Measurements from ENCODE around the gene RNF11. TPM values are rescaled to one million over a fixed set of nuclear protein-coding genes. Genes with fewer than 3 reads are reported as not detected.

The RNF11 gene
- total and polyA plus RNA-seq, 12 donors = 32.6 to 142 (median 117) TPM

DNA sequence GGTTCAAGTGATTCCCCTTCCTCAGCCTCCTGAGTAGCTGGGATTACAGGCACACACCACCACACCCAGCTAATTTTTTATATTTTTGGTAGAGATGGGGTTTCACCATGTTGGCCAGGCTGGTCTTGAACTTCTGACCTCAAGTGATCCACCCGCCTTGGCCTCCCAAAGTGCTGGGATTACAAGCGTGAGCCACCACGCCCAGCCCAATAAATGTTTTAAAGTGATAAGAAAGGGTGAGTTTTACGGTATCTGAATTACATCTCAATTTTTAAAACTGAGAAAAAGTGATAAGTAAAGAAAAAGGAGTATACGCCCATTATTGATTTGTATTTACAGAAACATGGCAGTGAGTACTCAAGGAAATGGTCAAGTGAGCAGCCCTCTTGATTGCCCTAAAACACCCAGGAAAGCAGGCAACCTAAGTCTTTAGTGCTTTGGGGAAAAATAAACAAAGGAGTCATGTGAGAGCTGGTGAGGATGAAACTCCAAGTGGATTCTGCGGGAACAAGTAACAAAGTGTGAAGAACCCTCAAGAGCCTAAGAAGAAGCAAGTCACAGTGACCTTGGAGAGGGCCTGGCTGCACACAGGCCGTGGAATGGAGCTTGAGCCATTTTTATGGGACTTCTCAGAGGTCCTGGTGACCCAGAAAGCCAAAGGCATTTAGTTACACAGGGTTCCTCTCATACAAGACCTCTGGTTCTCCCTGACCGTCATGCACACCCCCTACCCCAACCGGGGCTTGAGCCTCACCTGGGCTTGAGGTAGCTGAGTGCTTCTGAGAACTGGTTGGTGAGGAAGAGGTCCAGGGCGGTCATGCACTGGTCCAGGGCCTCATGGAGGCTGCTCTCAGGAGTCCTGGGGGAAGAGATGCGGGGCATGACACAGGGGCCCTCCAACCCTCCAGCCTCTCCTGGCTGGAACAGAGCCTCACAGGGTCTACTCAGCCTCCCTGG is 85.2 kb downstream of the RNF11 start:
- peaks cover 0 to 5% of the 10 kb centered on the region in 2 donors for H3K4me1 ChIP-seq (replicated peaks in 1 of 2)
- no peaks in the 10 kb centered on the region for H3K27me3 ChIP-seq
- no peaks in the 10 kb centered on the region for H3K9me3 ChIP-seq (replicated peaks in 1 of 3)
- 89 to 96% (median 95%) methylated on average over 9 to 11 of the region's 11 CpGs for WGBS, 4 donors
- H3K27ac ChIP-seq = no peak overlapping the region
- TF ChIP-seq CTCF (IDR thresholded peaks at IDR 0.05) (no peak), POLR2A (IDR thresholded peaks at IDR 0.05) (no peak)
- H3K4me3 ChIP-seq = no peak overlapping the region
- DNase-seq = no peak
- no peaks in the 10 kb centered on the region for H3K36me3 ChIP-seq (replicated peaks in 1 of 2)
- intact Hi-C loops (cut with DNase I) = no loop called here

- TF ChIP-seq POLR2A (IDR thresholded peaks at IDR 0.05) (no peak), CTCF (IDR thresholded peaks at IDR 0.05) (no peak)
- intact Hi-C loops (cut with DNase I) = no loop called here
- H3K9me3 ChIP-seq (replicated peaks in 1 of 3) = no peaks in the 10 kb centered on the region
- H3K36me3 ChIP-seq (replicated peaks in 1 of 2) = no peaks in the 10 kb centered on the region
- H3K27ac ChIP-seq = no peak overlapping the region
- H3K27me3 ChIP-seq = no peaks in the 10 kb centered on the region
- no peak for DNase-seq
- no peak overlapping the region for H3K4me3 ChIP-seq
- 94 to 100% (median 99%) methylated on average over 1 to 2 of the region's 2 CpGs for WGBS, 4 donors
- H3K4me1 ChIP-seq (replicated peaks in 1 of 2) = no peaks in the 10 kb centered on the region
Observed at GRCh38 chr1:51321924-51322280, 85.8 kb downstream of the RNF11 start.

- no peak overlapping the region for H3K27ac ChIP-seq
- H3K4me1 ChIP-seq (replicated peaks in 1 of 2) = no peaks in the 10 kb centered on the region
- H3K27me3 ChIP-seq = no peaks in the 10 kb centered on the region
- no peaks in the 10 kb centered on the region for H3K9me3 ChIP-seq (replicated peaks in 1 of 3)
- no peak for DNase-seq
- TF ChIP-seq POLR2A (IDR thresholded peaks at IDR 0.05) (no peak), CTCF (IDR thresholded peaks at IDR 0.05) (no peak)
- no peaks in the 10 kb centered on the region for H3K36me3 ChIP-seq (replicated peaks in 1 of 2)
- no peak overlapping the region for H3K4me3 ChIP-seq
- intact Hi-C loops (cut with DNase I) = no loop called here
- WGBS, 4 donors = 88 to 91% (median 90%) methylated on average over 4 of the region's 4 CpGs
Observed at GRCh38 chr1:51322417-51323101, 86.5 kb downstream of the RNF11 start.

Other genes with a start within 250 kb of the RNF11 start
- gene C1orf185, start 134.0 kb upstream of the RNF11 start, total RNA-seq = not detected
- gene C1orf185, start 134.0 kb upstream of the RNF11 start, polyA plus RNA-seq = not detected
- gene TTC39A, start 94.3 kb downstream of the RNF11 start, total RNA-seq = 10 to 100 TPM in 8 of 9 donors, 1 to 10 TPM in 1; 8.1 to 44.8 (median 20.4) TPM
- gene TTC39A, start 94.3 kb downstream of the RNF11 start, polyA plus RNA-seq = 1 to 10 TPM; 4.7 to 8.7 (median 5.9) TPM